ENCODE measurements around the gene CPNE1.

Gene CPNE1

GRCh38 chr20:35663516-35664465 is 909 bp downstream of the CPNE1 start:
- TF ChIP-seq POLR2AphosphoS5 (IDR thresholded peaks at IDR 0.05; ENCODE audit: low read depth, low read length) (peak; percentile 66), SIN3A (IDR thresholded peaks at IDR 0.05; ENCODE audit: borderline replicate concordance, insufficient read depth, low read length) (peak; percentile 50; the same call in 1 of the 2 replicates), FOXP2 (optimal IDR thresholded peaks at IDR 0.05; ENCODE audit: borderline replicate concordance, extremely low read depth, extremely low read length, insufficient read depth) (no peak), TAF1 (IDR thresholded peaks at IDR 0.05; ENCODE audit: borderline replicate concordance, insufficient read depth, low read length) (no peak)

- TF ChIP-seq POLR2AphosphoS5 (IDR thresholded peaks at IDR 0.05; ENCODE audit: low read depth, low read length) (no peak), REST (IDR thresholded peaks at IDR 0.05; ENCODE audit: insufficient read depth in 1 of 2, low read depth in 2 of 2, low read length in 2 of 2) (no peak), FOXP2 (optimal IDR thresholded peaks at IDR 0.05; ENCODE audit: borderline replicate concordance, extremely low read depth, extremely low read length, insufficient read depth) (no peak), SIN3A (IDR thresholded peaks at IDR 0.05; ENCODE audit: borderline replicate concordance, insufficient read depth, low read length) (no peak), TAF1 (IDR thresholded peaks at IDR 0.05; ENCODE audit: borderline replicate concordance, insufficient read depth, low read length) (no peak)
Measured at GRCh38 chr20:35662551-35662950, 2.1 kb downstream of the CPNE1 start.

GRCh38 chr20:35661908-35662307 is 2.8 kb downstream of the CPNE1 start:
- TF ChIP-seq POLR2AphosphoS5 (IDR thresholded peaks at IDR 0.05; ENCODE audit: low read depth, low read length) (no peak), REST (IDR thresholded peaks at IDR 0.05; ENCODE audit: insufficient read depth in 1 of 2, low read depth in 2 of 2, low read length in 2 of 2) (no peak), FOXP2 (optimal IDR thresholded peaks at IDR 0.05; ENCODE audit: borderline replicate concordance, extremely low read depth, extremely low read length, insufficient read depth) (no peak), TAF1 (IDR thresholded peaks at IDR 0.05; ENCODE audit: borderline replicate concordance, insufficient read depth, low read length) (no peak), SIN3A (IDR thresholded peaks at IDR 0.05; ENCODE audit: borderline replicate concordance, insufficient read depth, low read length) (no peak)

GRCh38 chr20:35661053-35661452 is 3.6 kb downstream of the CPNE1 start:
- TF ChIP-seq FOXP2 (optimal IDR thresholded peaks at IDR 0.05; ENCODE audit: borderline replicate concordance, extremely low read depth, extremely low read length, insufficient read depth): no peak
- TF ChIP-seq POLR2AphosphoS5 (IDR thresholded peaks at IDR 0.05; ENCODE audit: low read depth, low read length): no peak
- TF ChIP-seq REST (IDR thresholded peaks at IDR 0.05; ENCODE audit: insufficient read depth in 1 of 2, low read depth in 2 of 2, low read length in 2 of 2): no peak
- TF ChIP-seq SIN3A (IDR thresholded peaks at IDR 0.05; ENCODE audit: borderline replicate concordance, insufficient read depth, low read length): no peak
- TF ChIP-seq TAF1 (IDR thresholded peaks at IDR 0.05; ENCODE audit: borderline replicate concordance, insufficient read depth, low read length): no peak

- TF ChIP-seq REST (IDR thresholded peaks at IDR 0.05; ENCODE audit: insufficient read depth in 1 of 2, low read depth in 2 of 2, low read length in 2 of 2): no peak
Measured at GRCh38 chr20:35660122-35660937, 4.4 kb downstream of the CPNE1 start.

Data from PFSK-1 (cell line).